ENCODE results near the gene CPNE5. TPM values are rescaled to one million over a fixed set of nuclear protein-coding genes. Genes with fewer than 3 reads are reported as not detected.
"Not testable (repeated sequence)": the region's sequence is repeated elsewhere in the genome, so short reads cannot be mapped to it uniquely, and the experiment has no call there.

Gene CPNE5
- total RNA-seq, 4 donors from 2014 or later, result 9.5 to 33.8 (median 12.2) TPM

DNA sequence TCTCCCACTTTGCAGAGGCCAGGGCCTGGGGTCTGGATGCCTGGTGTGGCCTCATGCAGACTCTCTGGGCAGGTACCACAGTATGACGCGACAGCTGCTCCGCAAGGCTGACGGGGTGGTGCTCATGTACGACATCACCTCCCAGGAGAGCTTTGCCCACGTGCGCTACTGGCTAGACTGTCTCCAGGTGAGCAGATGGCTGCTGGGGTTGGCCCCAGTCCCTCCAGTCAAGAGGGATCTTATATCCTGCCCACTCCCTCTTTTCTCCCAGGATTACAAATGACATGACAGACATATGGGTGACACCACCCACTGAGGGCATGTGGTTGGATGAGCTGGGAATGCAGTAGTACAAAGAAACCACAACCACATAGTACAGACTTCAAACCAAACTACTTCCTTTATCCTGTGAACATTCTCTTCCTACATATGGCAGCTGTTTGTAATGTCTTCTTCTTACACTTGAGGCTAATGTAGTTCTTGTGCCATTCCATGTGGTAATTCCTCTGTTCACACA is 111.7 kb downstream of the CPNE5 start:
- intact Hi-C loops (cut with DNase I; ENCODE audit: low total_unique reads), result no loop called here
- H3K27ac ChIP-seq, result no peak overlapping the region
- no peaks in the 10 kb centered on the region for H3K9me3 ChIP-seq

DNA sequence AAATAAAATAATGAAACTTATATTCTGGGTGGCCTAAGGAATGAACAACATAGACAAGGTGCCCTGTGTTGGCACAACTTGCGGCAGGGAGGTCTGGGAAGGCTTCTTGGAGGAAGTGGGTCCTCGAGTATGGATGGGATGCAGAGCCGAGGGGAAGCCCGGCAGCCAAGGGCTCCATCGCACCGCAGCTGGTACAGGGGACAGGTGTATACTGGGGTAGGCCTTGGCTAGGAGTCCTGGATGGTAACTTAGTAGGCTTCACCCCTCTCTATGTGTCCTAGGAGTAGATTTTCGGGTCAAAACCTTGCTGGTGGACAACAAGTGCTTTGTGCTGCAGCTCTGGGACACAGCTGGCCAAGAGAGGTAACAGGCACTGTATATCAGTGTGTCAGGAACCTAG is 113.7 kb downstream of the CPNE5 start:
- intact Hi-C loops (cut with DNase I; ENCODE audit: low total_unique reads), result no loop called here
- Histone ChIP-seq H3K4me3 (no peak overlapping the region), H3K27me3 (no peaks in the 10 kb centered on the region), H3K36me3 (no peaks in the 10 kb centered on the region), H3K4me1 (no peaks in the 10 kb centered on the region), H3K9me3 (no peaks in the 10 kb centered on the region), H3K27ac (no peak overlapping the region)
- TF ChIP-seq, protein P1, sequence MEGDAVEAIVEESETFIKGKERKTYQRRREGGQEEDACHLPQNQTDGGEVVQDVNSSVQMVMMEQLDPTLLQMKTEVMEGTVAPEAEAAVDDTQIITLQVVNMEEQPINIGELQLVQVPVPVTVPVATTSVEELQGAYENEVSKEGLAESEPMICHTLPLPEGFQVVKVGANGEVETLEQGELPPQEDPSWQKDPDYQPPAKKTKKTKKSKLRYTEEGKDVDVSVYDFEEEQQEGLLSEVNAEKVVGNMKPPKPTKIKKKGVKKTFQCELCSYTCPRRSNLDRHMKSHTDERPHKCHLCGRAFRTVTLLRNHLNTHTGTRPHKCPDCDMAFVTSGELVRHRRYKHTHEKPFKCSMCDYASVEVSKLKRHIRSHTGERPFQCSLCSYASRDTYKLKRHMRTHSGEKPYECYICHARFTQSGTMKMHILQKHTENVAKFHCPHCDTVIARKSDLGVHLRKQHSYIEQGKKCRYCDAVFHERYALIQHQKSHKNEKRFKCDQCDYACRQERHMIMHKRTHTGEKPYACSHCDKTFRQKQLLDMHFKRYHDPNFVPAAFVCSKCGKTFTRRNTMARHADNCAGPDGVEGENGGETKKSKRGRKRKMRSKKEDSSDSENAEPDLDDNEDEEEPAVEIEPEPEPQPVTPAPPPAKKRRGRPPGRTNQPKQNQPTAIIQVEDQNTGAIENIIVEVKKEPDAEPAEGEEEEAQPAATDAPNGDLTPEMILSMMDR (IDR thresholded peaks at IDR 0.05), result no peak
- TF ChIP-seq POLR2A (IDR thresholded peaks at IDR 0.05), result no peak
- no peak for DNase-seq

More for the DNA sequence above, 111.7 kb downstream of the CPNE5 start:
- TF ChIP-seq POLR2A (IDR thresholded peaks at IDR 0.05), result no peak
- TF ChIP-seq, protein P1 (IDR thresholded peaks at IDR 0.05), result no peak
- Histone ChIP-seq H3K36me3 (no peaks in the 10 kb centered on the region), H3K27me3 (no peaks in the 10 kb centered on the region), H3K4me1 (no peaks in the 10 kb centered on the region), H3K4me3 (no peak overlapping the region)
- DNase-seq, result no peak

GRCh38 chr6:36724514-36725390 is 114.5 kb downstream of the CPNE5 start:
- Histone ChIP-seq H3K36me3 (no peaks in the 10 kb centered on the region), H3K9me3 (no peaks in the 10 kb centered on the region), H3K4me1 (no peaks in the 10 kb centered on the region), H3K4me3 (no peak overlapping the region), H3K27ac (no peak overlapping the region), H3K27me3 (no peaks in the 10 kb centered on the region)
- DNase-seq, result peak; percentile 55 to 57
- intact Hi-C loops (cut with DNase I; ENCODE audit: low total_unique reads), result no loop called here
- TF ChIP-seq POLR2A (IDR thresholded peaks at IDR 0.05), result no peak
- TF ChIP-seq, protein P1 (IDR thresholded peaks at IDR 0.05), result peak; percentile 27 to 55 (median 46)

- H3K27me3 ChIP-seq; DNase-seq; H3K4me1 ChIP-seq; intact Hi-C loops (cut with DNase I; ENCODE audit: low total_unique reads); H3K4me3 ChIP-seq; H3K27ac ChIP-seq; H3K9me3 ChIP-seq; H3K36me3 ChIP-seq: not testable (repeated sequence)
Observed at GRCh38 chr6:36723992-36724391, 115.3 kb downstream of the CPNE5 start.

- no peak for DNase-seq
- Histone ChIP-seq H3K36me3 (no peaks in the 10 kb centered on the region), H3K4me1 (no peaks in the 10 kb centered on the region), H3K9me3 (no peaks in the 10 kb centered on the region), H3K27ac (no peak overlapping the region), H3K27me3 (no peaks in the 10 kb centered on the region), H3K4me3 (no peak overlapping the region)
- no peak for TF ChIP-seq POLR2A (IDR thresholded peaks at IDR 0.05)
- TF ChIP-seq, protein P1 (IDR thresholded peaks at IDR 0.05), result no peak
- intact Hi-C loops (cut with DNase I; ENCODE audit: low total_unique reads), result no loop called here
Observed at GRCh38 chr6:36722879-36723278, 116.4 kb downstream of the CPNE5 start.

Data from uterus (tissue), 4 donors.